Fibroblast of peridontal ligament (primary cell): ENCODE measurements around the gene SBF2.

Experiments
- DNase-seq: peaks from one replicate; pipeline ENCODE4 v3.0.0-alpha.2; 2010; ENCODE audit errors: extremely low read depth

The SBF2 gene

GRCh38 chr11:9903579-9903978 is 390.4 kb downstream of the SBF2 start:
- DNase-seq: no peak

DNA sequence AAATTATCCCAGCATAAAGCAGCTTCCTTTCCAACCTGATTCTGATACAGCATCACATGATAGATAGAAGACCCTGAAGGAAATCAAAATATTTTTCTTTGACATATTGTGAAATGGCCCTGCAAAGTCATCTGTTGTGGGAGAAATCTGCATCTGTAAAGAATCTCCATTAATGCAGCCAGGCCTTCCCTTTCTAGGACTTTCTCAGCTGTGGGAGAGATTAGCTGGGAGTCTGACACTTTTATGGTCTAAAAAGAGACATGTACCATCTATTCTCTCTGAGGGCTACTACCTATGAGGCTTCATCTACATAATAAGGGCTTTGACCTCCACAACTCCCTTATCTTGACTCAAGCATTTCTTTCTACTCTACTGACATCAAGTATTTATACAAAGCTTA is 392.1 kb downstream of the SBF2 start:
- peak; percentile 39 for DNase-seq

DNA sequence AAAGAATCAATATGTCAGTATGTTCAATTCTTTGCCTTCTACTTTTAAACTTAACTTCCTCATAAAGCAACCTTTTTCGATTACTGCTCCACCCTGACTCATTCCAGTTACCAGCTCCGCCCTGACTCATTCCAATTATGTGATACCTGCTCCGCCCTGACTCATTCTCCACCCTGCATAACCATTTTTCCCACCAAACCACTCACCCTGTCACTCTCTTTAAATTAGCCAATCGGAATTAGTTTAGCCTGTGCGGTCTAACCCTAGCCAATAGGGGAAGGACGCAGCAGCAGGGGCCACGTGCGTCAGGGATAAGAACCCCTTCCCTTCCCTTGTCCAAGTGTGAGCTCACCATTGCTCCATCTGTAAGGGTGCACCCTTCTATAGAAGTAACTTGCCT is 393.8 kb downstream of the SBF2 start:
- peak; percentile 91 for DNase-seq

GRCh38 chr11:9899676-9900075 is 394.3 kb downstream of the SBF2 start:
- DNase-seq: no peak

GRCh38 chr11:9896902-9897301 is 397.1 kb downstream of the SBF2 start:
- DNase-seq: no peak

DNA sequence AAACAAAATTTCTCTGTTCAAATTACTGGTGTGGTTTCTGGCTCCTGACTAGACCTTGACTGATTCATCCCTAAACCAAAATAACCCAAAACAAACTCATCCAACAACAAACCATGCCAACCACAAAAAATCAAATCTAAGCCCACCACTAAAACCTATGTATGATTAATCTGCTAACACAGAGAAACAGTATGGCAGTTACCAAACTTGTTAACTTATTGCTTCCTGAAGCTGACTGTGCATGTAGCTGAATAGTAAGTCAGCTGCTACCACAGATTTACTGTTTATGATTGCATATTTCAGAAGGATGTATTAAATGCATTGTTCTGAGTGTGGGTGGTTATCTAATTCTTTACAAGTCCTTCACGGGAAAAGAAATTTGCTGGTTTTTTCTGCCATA is 399.0 kb downstream of the SBF2 start:
- peak; percentile 69 for DNase-seq

GRCh38 chr11:9893474-9893873 is 400.5 kb downstream of the SBF2 start:
- DNase-seq: no peak

GRCh38 chr11:9888938-9889337 is 405.1 kb downstream of the SBF2 start:
- no peak for DNase-seq

DNA sequence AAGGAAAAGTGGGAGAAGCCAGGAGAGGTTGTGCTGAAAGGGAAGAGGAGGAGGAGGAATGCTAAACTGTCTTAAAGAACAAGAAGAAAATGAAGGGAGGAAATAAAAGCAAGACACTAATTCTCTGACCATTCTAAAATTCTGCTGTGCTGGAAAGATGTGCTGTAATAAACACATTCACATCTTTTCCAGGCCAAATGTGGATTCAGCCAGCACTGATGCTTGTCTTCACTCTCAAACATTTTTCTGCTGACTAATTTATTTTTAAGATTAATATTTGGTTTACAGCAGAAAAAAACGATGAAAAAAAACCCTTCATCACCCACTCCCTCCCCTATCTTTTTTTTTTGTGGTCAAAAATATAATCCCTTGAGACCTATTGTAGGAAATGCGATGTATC is 406.5 kb downstream of the SBF2 start:
- DNase-seq: peak; percentile 45

DNA sequence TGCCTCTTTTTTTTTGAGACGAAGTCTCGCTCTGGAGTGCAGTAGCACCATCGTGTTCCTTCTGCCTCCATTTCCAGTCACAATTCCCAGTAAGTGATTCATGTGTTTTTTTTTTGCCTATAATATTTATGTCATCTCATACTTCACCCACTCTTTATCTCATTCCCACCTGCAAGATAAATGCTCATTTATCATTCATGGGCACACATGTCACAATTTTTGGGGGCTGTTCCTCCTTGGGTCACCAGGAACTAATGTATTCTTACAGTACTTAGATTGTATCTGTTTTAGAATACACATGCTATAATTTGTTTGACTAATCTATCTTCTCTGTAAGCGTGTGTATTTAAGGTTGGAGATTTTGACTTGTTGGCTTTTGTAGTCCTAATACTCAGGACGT is 407.4 kb downstream of the SBF2 start:
- no peak for DNase-seq

DNA sequence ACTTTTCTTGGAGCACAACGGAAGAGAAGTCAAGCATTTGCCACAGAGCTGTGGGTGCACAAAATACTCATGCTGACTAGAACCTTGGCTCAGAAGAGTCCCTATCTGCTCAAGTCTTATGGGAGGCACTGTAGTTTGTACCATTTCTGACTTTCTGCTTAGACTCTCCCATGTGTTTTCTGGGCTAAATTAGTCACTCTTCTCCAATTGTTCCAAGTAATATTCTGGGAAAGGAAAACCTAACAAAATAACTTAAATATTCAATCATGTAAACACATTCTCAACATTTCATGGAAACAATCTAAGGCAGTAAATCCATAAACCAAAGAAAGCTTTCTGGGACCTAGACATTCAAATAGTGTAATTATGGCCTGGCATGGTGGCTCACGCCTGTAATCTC is 409.4 kb downstream of the SBF2 start:
- peak; percentile 89 for DNase-seq

DNA sequence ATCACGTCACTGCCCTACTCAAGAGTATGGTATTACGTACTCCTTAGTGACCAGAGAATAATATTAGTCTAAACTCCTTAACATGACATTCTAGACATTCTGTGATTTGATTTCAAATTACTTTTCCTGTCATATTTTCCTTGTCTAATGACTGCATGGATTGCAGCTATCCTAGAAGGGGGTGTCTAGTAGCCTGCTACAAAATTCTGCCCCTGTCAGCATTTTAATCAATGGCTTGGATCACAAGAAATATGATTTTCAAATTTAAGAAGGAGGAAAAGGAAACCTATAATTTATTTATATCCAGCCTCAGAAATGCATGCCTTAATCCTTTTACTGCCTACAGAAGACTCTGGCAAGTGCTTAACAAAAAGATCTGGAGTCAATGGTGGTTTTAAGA is 413.4 kb downstream of the SBF2 start:
- no peak for DNase-seq

- no peak for DNase-seq
Observed at GRCh38 chr11:9878936-9879335, 415.1 kb downstream of the SBF2 start.

DNA sequence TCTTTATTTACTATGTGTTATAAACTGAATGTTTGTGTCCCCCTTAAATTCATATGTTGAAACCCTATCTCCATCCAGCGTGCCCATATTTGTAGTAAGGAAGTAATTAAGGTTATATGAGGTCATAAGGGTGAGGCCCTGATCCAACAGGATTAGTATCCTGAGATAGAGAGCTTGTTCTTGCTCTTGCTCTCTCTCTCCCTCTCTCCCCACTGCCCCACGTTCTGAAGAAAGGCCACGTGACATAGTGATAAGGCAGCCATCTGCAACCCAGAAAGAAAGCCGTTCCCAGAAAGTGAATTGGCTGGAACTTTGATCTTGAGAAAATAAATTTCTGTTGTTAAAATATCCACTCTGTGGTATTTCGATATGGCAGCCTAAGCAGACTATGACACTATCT is 417.7 kb downstream of the SBF2 start:
- DNase-seq: no peak

GRCh38 chr11:9875862-9876261 is 418.2 kb downstream of the SBF2 start:
- no peak for DNase-seq

GRCh38 chr11:9875399-9875798 is 418.6 kb downstream of the SBF2 start:
- no peak for DNase-seq

DNA sequence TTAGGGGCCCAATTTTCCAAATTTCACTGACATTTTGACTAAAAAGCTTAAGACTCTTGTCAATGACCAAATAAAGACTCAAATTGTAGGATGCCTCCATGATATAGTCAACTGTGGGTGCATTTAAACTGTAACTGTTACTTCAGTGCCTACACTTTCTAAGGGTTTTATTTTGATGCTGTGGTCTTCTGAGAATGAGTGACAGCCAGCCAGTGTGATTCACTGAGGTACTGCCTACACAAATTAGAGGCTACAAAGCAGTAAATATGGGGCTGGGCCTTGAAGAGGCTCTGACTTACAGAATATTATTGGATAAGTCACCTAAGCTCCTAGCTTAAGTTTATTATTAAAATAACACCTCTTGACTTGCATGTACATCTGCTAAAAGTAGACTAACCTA is 419.6 kb downstream of the SBF2 start:
- no peak for DNase-seq

DNA sequence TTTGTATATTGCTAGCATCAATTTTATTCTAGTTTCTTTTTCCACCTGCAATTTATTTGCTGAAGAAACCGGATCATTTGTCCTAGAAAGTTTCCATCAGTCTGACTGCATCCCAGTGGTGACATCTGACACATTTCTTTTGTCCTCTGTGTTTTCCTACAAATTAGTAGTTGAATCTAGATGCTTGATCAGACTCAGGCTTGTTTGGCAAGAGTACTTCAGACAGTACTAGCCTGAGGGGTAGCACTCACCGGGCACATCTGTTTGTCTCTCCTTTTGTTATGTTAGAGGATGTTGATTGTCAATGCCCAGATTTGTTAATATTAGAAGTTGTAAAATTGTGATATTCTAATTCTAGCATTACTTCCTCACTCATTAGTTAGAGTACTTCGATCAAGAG is 425.4 kb downstream of the SBF2 start:
- DNase-seq: no peak

DNA sequence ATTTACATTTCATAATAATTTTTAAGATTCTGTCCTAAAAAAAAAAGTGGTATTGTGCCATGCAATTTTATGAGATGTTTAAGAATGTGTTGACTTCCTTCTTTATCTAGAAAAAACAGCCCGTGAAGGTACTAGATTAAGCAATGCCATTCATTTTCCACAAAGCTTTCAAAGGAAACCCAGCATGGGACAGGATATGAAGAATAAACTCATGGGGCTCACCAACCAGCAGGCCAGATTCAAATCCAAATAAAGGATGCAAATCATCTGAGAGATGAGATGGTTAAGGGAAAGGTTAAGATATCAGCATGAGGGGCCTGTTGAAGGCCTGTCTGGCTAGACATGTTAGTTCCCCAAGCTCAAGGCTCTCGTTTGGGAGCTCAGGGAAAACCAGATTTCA is 431.0 kb downstream of the SBF2 start:
- no peak for DNase-seq

DNA sequence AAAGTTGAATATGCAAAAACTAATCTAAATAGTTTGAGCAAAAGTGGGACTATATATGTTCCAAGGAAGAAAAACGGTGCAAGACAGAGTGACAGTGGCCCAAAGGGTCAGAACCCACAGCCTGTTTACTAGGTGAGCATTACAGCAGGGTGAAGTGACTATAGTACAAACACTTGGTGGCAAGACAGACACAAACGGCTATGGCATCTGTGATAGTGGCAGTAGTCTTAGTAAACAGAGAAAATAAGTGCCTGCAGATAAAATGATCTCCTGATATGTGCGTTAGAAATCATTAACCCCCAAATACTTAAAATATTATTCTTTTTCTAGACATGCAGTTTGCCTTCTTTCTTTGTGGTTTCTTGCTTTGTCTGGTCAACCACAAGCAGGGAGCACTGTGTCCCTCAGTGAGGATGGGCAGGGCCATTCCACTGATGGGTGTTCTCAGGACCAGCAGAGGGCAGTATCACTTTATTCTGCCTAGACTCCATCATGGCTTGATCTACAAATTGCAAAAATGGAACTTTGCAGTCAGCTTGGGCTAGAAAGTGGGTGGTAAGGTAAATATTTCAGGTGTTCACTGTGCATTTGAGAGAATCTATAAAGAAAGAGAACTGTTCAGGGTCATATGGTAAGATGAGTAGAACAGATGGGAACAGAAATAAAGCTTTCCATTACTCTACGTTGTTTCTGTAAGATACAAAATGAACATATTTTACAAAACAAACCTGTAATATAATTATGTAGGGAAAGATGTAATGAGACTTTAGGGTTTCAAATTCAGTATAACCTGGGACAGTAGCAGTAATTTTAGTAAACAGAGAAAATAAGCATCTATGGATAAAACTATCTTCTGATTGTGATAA is 431.9 kb downstream of the SBF2 start:
- DNase-seq: peak; percentile 82

DNA sequence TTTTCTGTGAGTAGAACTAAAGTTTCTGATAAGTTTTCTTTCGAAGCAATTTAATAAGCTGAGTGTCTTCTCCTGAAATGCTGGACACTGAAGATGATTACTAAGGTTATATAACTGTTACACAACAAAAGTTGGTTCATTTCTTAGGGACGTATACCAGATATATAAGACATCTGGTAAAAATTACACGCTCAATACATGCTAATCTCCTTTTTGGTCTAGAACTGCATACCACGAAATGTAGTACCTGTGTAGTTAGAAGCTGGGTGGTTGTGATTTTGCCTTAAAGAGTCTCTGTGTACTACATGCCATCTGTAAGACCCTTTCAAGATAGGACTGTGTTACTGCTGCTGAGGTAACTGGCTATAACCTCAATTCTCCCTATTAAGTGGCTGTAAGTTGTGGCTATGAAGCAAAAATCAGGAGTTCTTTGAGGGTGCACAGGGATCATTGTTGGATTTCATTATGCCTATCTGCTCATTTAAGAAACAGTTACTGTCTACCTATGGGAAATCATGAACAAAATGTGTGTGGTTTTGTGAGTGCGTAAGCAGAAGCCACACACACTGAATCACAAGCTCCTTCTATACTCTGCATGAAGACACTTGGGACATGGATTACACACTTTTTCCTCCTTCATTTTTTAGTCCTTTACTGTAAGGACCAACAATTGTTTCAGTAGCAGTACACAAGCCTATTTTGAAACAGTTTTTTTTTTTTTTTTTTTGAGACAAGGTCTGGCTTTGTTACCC is 434.3 kb downstream of the SBF2 start:
- peak; percentile 81 for DNase-seq

DNA sequence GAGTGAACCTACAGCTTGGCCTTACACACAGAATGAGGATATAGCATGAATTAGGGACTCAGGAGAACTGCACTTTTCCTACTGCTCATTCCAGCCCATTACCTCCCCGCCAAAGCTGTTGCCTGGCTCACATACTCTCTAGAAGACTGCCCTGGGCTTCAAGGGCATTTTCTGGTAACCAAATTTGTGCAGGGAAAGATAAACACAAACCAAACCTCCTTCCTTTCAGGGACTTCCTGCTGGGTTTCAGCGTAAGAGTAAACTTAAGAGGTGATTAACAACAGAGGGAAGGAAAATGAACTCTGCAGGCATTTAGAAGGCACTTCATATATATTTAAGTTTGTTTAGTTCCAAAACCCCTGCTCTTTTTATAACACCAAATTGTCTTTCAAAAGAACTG is 435.2 kb downstream of the SBF2 start:
- peak; percentile 60 for DNase-seq

DNA sequence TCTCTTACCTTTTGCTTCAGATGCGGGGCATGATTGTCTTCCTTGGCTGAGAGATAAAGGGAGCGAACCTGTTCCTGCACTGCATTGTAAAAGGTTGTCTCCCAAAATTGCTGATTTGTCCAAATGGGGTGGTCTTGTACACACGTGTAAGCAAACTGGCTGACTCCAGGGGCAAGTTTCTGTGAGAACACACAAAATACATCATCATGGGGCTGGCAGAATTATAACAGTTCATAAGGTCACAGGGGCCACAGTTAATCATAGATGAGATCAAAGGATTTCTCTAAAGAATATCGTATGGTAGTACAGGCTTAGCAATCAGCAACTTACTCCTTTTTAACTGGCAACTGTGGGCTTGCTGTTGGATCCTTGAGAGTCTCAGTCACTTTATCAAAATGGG is 435.8 kb downstream of the SBF2 start:
- DNase-seq: no peak
